ENCODE measurements around the gene MRPL10.

The MRPL10 gene

GRCh38 chr17:47839071-47839470, 7.7 kb upstream of the MRPL10 start:
- DNase-seq: no peak

- DNase-seq: no peak
These were observed 7.3 kb upstream of the MRPL10 start for GRCh38 chr17:47838636-47839035.

GRCh38 chr17:47837401-47838039, 6.2 kb upstream of the MRPL10 start:
- no peak for DNase-seq

GRCh38 chr17:47836601-47837000, 5.3 kb upstream of the MRPL10 start:
- DNase-seq: no peak

GRCh38 chr17:47834756-47835155, 3.4 kb upstream of the MRPL10 start:
- no peak for DNase-seq

- DNase-seq: no peak
These were observed 590 bp upstream of the MRPL10 start for GRCh38 chr17:47831934-47832327.

- no peak for DNase-seq
These were observed 842 bp downstream of the MRPL10 start for GRCh38 chr17:47830396-47831002.

- DNase-seq: no peak
These were observed 1.5 kb downstream of the MRPL10 start for GRCh38 chr17:47829870-47830269.

GRCh38 chr17:47823519-47823918, 7.8 kb downstream of the MRPL10 start:
- DNase-seq: no peak

- DNase-seq: no peak
These were observed 8.6 kb downstream of the MRPL10 start for GRCh38 chr17:47822785-47823184.

GRCh38 chr17:47821424-47822391, 9.6 kb downstream of the MRPL10 start, which contains the start of gene OSBPL7:
Gene OSBPL7 (minus strand): TSS chr17:47821794. CDS start chr17:47820278, 1,516 bp downstream.
- DNase-seq: peak; percentile 86 to 90

GRCh38 chr17:47821031-47821423, 10.3 kb downstream of the MRPL10 start:
- no peak for DNase-seq

GRCh38 chr17:47820033-47820789, 11.1 kb downstream of the MRPL10 start:
- no peak for DNase-seq

- DNase-seq: no peak
These were observed 11.9 kb downstream of the MRPL10 start for GRCh38 chr17:47819475-47819874.

GRCh38 chr17:47818002-47818695, 13.2 kb downstream of the MRPL10 start:
- DNase-seq: no peak

- no peak for DNase-seq
These were observed 14.4 kb downstream of the MRPL10 start for GRCh38 chr17:47816947-47817346.

GRCh38 chr17:47816111-47816735, 15.1 kb downstream of the MRPL10 start:
- DNase-seq: no peak

GRCh38 chr17:47815106-47815918, 16.0 kb downstream of the MRPL10 start:
- DNase-seq: no peak

- no peak for DNase-seq
These were observed 17.8 kb downstream of the MRPL10 start for GRCh38 chr17:47813512-47814031.

- DNase-seq: no peak
These were observed 18.3 kb downstream of the MRPL10 start for GRCh38 chr17:47813077-47813476.
